Activated CD4-positive, alpha-beta T cell treated with anti-CD3 and anti-CD28 coated beads, Interleukin-2, amount 10 ng/mL, durations not matched to agents 24 days and 14 days (primary cell): ENCODE data around the gene CACNB4. TPM values are rescaled to one million over a fixed set of nuclear protein-coding genes. Genes with fewer than 3 reads are reported as not detected.

ENCODE experiments used
- DNase-seq: peaks from one replicate; pipeline ENCODE4 v3.0.0; 2022
- H3K27ac Mint-ChIP-seq: one replicate; pipeline ENCODE4 v1.8.0; 2022; ENCODE audit warnings: mild to moderate bottlenecking, mixed read lengths
- H3K27me3 Mint-ChIP-seq: one replicate; pipeline ENCODE4 v1.8.0; 2022; ENCODE audit warnings: mixed read lengths
- H3K36me3 Mint-ChIP-seq: one replicate; pipeline ENCODE4 v1.8.0; 2022; ENCODE audit warnings: low read depth, mild to moderate bottlenecking, mixed read lengths
- H3K4me1 Mint-ChIP-seq: one replicate; pipeline ENCODE4 v1.8.0; 2021; ENCODE audit warnings: mixed read lengths
- H3K4me3 Mint-ChIP-seq: one replicate; pipeline ENCODE4 v1.8.0; 2022; ENCODE audit warnings: mild to moderate bottlenecking, moderate library complexity, mixed read lengths
- H3K9me3 Mint-ChIP-seq: one replicate; pipeline ENCODE4 v1.8.0; 2021; ENCODE audit warnings: mixed read lengths
- intact Hi-C: fragments of 100-400 bp; cut with micrococcal nuclease; formaldehyde crosslinking; loops from one replicate; pipeline ENCODE4 v1.15.1; 2023
- total RNA-seq: library from RNA; stranded (reverse); gene quantifications from 2 replicates; pipeline ENCODE4 v1.2.3, GENCODE V29; 2022

CACNB4 gene
- total RNA-seq, 1 donor from 2014 or later: 0.19 TPM

DNA sequence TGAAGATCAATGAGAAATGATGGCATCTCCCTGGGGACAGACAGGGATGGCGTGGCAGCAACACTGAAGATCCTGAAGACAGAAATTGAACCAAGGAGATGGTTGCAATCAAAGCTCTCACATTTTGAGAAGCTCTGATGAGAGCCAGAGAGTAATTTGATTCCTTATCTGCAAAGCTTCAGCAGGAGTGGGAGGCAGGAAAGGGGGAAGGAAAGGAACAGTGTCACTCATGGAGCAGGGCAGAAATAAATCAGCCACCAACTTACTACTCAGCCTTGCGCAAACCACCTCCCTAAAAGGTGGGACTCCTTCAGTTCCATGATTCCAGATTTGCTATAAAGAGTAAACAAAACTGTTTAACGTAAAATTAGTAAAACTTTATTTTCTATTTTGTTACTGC is 119.2 kb downstream of the CACNB4 start:
- peaks cover 6% of the 10 kb centered on the region for H3K4me1 Mint-ChIP-seq
- H3K27me3 Mint-ChIP-seq: peaks cover 2% of the 10 kb centered on the region
- H3K4me3 Mint-ChIP-seq: no peak overlapping the region
- DNase-seq: no peak
- peaks cover 3% of the 10 kb centered on the region for H3K9me3 Mint-ChIP-seq
- no peak overlapping the region for H3K27ac Mint-ChIP-seq
- H3K36me3 Mint-ChIP-seq: peaks cover 1% of the 10 kb centered on the region
- intact Hi-C loops: no loop called here

DNA sequence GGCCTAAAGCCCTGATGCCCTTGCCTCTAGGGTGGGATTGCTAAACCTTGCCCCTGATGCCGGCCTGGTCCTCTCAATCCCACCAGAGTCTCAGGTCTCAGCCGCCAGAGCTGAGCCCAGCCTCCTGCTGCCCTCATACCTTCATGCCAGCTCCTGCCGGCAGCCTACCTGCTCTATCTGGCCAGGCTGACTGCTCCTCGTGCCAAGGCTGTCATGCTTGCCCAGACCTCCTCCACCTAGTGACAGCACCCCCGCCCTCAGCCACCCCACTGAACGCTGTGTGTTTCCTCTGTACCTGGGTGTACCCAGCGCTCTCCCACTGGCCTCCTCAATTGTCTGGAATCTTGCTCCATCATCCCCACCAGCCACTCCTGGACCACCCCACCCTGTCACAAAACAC is 120.1 kb downstream of the CACNB4 start:
- DNase-seq: no peak
- peaks cover 6% of the 10 kb centered on the region for H3K4me1 Mint-ChIP-seq
- peaks cover 3% of the 10 kb centered on the region for H3K9me3 Mint-ChIP-seq
- no peak overlapping the region for H3K4me3 Mint-ChIP-seq
- H3K27ac Mint-ChIP-seq: no peak overlapping the region
- H3K27me3 Mint-ChIP-seq: peaks cover 2% of the 10 kb centered on the region
- intact Hi-C loops: no loop called here
- peaks cover 1% of the 10 kb centered on the region for H3K36me3 Mint-ChIP-seq

DNA sequence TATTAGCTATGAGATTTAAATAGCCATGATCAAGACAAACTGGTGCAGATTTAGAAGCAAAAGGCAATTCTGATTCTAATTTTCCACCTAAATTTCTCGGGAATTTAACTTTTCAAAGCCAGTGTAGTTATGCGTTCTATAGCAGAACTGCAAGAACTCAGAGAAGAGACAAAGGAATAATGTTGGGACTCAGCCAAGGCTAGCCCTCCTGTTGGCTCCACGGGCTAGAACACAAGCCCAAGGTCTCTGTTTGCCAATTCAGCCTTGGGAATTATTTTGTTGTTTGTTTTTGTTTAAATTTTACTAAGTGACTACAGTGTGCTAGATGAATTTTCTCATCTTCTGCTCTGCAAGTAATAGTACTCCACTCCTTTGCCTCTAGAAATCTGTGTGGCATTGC is 121.2 kb downstream of the CACNB4 start:
- Mint-ChIP-seq H3K27me3 (peaks cover 2% of the 10 kb centered on the region), H3K9me3 (peaks cover 3% of the 10 kb centered on the region), H3K36me3 (peaks cover 1% of the 10 kb centered on the region), H3K4me1 (peaks cover 6% of the 10 kb centered on the region), H3K27ac (no peak overlapping the region), H3K4me3 (no peak overlapping the region)
- DNase-seq: no peak
- intact Hi-C loops: no loop called here

DNA sequence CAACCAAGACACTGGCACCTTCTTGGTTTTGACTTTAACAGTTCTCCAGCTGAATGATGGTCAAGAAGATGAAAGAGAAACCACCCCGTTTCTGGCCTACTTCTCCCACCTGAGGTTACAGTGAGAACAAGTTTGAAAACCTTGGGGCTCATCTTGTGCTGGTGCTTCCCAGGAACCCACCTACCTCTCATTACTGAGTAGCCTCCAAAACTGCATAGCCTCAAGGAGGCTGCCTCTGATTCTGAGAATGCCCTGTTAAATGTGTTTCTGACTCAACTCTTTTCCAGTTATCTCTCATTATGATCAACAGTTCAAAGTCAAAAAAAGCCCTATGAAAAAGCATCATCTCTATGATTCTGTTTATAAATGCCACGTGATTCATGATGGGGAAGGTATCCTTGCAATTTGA is 121.9 kb downstream of the CACNB4 start:
- intact Hi-C loops: no loop called here
- Mint-ChIP-seq H3K9me3 (peaks cover 3% of the 10 kb centered on the region), H3K27me3 (peaks cover 2% of the 10 kb centered on the region), H3K27ac (no peak overlapping the region), H3K36me3 (peaks cover 1% of the 10 kb centered on the region), H3K4me1 (peaks cover 6% of the 10 kb centered on the region), H3K4me3 (no peak overlapping the region)
- DNase-seq: no peak

DNA sequence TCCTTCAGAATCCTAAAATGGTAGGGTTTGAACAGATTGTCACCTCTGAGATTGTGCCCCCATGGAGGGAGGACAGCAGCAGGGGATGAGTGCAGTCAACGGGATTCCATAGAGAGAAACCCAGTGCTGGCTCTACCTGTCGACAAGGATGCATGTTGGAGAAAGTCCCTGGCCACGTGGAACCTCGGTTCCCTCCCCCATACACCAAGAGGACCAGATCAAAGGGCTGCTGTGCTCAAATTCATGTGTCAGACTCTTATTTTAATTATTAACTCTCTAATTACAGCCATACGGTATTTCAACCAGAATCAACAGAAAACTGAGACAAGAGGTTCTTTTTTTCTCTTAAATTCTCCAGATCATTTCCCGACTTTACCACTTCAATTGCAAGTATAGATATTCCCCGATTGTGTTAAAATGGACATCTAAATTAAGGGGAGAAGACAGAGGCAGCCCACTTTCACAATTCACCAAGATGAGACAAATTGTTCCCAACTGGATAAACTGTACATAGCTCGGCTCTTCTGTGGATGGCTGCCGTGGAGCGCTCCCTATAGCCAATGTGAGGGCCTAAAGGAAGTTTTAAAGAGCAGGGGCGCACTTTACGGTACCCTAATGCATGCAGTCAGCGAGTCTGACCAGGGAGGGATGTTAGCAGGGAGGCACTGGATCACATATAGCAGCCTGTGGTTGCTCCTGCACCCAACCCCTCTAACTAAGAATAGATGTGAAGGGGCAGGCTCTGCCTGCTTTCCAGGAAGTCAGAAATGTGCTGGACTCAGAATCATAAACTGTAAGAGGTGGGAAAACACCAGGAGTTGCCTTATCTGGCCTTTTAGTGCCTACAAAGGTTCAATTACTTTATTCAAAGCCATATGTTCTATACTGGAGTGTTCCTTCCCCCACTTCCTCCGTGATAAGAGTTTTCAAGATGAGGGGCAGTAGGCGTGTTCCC is 123.1 kb downstream of the CACNB4 start:
- intact Hi-C loops: no loop called here
- Mint-ChIP-seq H3K4me1 (peaks cover 6% of the 10 kb centered on the region), H3K36me3 (peaks cover 1% of the 10 kb centered on the region), H3K4me3 (no peak overlapping the region), H3K27me3 (peaks cover 2% of the 10 kb centered on the region), H3K9me3 (peaks cover 3% of the 10 kb centered on the region), H3K27ac (no peak overlapping the region)
- no peak for DNase-seq

DNA sequence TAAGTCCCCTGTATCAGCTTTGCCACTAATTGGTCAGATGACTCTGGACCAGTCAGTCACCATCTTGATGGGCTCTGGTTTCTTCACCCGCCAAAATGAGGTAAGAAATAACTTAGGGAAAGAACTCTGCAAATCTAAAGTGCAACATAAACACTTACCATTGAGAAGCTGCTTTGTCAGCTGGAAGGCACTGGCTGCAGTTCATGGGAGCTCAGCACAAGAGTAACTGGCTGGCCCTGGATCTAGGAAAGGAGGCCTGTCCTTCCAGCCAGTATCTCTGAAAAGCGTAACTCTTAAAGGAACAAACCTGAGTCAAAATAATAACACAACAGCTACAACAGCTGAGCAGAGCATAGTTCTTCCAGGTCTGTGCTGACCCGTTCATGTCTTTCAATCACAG is 123.9 kb downstream of the CACNB4 start:
- peaks cover 3% of the 10 kb centered on the region for H3K9me3 Mint-ChIP-seq
- H3K4me3 Mint-ChIP-seq: no peak overlapping the region
- H3K4me1 Mint-ChIP-seq: peaks cover 6% of the 10 kb centered on the region
- H3K27ac Mint-ChIP-seq: no peak overlapping the region
- peaks cover 1% of the 10 kb centered on the region for H3K36me3 Mint-ChIP-seq
- H3K27me3 Mint-ChIP-seq: peaks cover 2% of the 10 kb centered on the region
- no peak for DNase-seq
- intact Hi-C loops: no loop called here

DNA sequence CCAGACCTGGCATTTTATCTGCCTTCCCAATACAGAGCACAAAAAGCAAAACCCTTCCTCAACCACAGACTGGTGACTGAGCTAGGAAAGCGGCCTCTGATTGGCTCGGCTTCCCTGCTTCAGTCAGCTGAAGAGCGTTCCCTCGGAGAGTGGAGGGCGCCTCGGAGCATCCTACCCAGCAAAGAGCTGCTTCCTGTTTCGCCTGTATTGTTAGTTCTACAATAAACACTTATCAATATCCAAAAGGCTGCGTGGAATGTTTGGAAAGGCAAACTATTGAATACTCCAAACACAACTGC is 125.0 kb downstream of the CACNB4 start:
- Mint-ChIP-seq H3K27ac (no peak overlapping the region), H3K27me3 (peaks cover under 1% of the 10 kb centered on the region), H3K4me1 (peaks cover 6% of the 10 kb centered on the region), H3K9me3 (peaks cover 1% of the 10 kb centered on the region), H3K36me3 (no peaks in the 10 kb centered on the region), H3K4me3 (no peak overlapping the region)
- intact Hi-C loops: no loop called here
- DNase-seq: no peak

DNA sequence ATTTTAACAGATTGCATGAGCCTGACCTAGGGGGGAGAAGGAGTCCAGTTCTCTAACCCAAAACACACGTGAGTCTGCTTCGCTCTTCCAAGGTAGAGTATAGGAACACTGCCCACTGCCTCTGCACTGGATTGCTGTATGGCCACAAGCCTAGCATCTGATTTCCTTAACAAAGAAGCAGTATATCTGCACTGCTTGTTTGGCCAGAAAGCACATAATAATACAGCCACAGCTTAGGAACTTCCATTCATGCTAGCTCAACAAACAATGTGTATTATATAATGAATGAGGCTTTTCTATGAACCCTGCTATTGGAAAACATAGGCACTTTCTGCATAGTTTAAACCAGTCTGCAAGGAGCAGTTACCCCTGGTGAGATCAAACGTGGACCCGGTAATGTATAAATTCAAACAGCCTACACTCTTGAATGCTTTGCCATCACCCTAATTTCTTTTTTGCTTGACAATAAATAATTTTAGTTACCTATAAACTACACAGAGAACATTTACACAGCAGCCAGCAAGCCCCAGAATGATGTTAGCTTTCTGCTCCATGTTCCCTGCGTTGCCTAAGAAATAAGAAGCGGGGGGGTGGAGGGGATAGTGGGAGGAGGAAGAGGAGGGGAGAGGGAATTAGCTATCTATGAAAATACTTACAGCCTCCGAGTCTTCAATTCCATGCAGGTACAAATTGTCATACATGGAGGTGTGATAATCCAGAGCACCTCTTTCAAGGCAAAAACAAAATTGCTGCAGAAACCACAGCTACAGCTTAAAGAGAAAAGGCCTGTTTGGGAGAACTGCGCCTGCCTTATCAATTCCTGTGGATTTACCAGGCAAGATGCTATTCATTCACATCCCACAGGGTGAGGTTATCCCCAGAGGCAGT is 125.6 kb downstream of the CACNB4 start:
- Mint-ChIP-seq H3K4me3 (no peak overlapping the region), H3K27ac (no peak overlapping the region), H3K36me3 (no peaks in the 10 kb centered on the region), H3K27me3 (peaks cover 2% of the 10 kb centered on the region), H3K4me1 (peaks cover 6% of the 10 kb centered on the region), H3K9me3 (no peaks in the 10 kb centered on the region)
- intact Hi-C loops: no loop called here
- DNase-seq: no peak

DNA sequence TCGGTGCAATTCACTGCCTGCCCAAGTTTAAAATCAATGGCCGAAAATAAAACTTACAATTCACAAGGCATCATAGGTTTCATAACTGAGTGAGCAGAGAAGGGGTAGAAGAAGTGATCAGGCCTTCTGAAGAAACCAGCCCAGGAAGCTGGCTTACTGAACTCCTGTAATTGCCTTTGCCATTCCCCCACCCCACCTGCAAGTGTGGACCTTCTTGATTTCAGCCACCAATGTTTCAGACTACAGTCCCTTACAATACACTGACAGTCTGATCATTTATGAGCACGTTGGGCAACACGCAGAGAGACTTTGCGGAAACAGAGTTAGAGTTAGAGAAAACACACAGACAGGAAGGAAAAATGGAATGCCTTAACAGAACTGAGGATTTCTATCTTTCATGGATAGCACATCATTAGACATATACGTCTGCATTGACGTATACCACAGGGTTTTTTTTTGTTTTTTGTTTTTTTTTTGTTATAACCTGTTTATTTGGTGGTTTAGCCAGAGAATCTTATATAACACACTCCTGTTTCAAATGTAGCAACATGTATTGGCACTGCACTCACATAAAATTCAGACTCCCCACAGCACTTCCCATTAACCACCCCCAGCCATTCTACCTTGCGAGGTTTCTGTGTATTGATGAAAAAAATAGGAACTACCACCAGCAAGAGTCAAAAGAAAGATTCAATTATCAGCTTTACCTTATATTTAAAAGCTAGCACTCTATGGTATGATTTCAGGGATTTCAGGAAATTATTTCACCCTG is 126.4 kb downstream of the CACNB4 start:
- no peaks in the 10 kb centered on the region for H3K9me3 Mint-ChIP-seq
- DNase-seq: no peak
- H3K27me3 Mint-ChIP-seq: peaks cover 2% of the 10 kb centered on the region
- H3K4me1 Mint-ChIP-seq: peaks cover 6% of the 10 kb centered on the region
- H3K27ac Mint-ChIP-seq: no peak overlapping the region
- H3K36me3 Mint-ChIP-seq: no peaks in the 10 kb centered on the region
- no peak overlapping the region for H3K4me3 Mint-ChIP-seq
- intact Hi-C loops: no loop called here

DNA sequence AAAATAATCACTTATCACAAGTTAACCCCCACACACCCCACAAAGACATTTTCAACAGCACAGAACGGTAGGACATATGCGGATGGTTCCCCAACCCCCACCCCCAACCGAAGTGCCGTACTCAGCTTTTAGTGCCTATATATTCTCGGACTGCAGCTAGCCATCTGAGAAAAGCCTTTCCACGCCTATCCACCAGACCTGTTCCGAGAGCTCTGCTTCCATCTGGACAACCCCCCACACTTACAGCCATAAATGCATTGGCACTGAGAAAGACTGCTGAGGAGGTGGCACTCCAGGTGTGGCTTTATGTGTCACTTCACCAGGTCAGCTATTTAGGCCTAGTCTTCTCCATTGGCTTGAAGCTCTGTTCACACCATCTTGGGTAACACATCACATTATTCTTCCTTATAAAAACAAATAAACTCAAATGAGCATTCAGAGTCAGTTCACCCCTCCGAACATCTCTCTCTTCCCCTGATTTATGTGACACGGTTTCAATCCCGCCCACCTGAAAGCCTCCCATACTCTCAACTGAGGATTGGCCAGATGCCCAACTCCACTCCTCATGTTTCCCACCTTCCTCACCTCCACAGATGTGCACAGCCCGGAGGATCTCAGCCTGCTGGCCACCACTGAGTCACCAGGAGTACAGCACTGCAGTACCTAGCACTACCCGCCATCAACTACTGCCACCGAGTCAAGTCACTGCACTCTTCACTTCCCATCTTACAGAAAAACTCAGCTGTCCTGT is 127.4 kb downstream of the CACNB4 start:
- Mint-ChIP-seq H3K36me3 (no peaks in the 10 kb centered on the region), H3K4me1 (no peaks in the 10 kb centered on the region), H3K27ac (no peak overlapping the region), H3K9me3 (no peaks in the 10 kb centered on the region), H3K4me3 (no peak overlapping the region), H3K27me3 (peaks cover 2% of the 10 kb centered on the region)
- intact Hi-C loops: no loop called here
- DNase-seq: no peak

DNA sequence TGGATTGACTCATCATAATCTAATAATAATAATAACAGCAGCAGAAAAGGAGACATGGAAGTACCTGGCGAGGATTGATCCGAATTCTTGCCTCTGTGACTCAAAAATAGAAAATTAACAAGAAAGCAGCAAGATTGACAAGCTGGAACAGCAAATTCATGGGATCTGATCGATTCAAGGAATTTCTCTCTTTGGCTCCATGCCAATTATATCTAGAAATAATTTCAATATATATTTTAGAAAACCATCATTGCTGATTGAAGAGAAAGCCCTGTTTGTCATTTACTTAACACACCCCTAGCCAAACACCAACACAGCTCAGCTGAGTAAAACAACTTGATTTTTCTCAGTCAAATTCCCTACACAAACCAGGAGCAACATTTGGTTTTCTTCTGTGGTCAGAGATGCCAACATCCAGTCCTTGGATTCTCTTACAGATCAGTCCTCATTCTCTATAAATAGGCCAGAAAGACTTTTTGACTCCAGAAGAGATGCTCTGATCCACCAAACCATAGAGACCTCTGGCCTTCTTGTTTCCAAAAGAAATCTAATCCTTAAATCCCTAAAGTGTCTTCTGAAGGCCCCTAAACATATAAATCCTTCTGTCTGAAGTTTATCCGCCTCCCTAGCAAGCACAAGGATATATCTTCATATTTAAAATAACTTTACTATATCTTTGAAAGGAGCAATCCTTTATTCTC is 129.9 kb downstream of the CACNB4 start:
- DNase-seq: no peak
- H3K4me3 Mint-ChIP-seq: no peak overlapping the region
- peaks cover 2% of the 10 kb centered on the region for H3K27me3 Mint-ChIP-seq
- H3K4me1 Mint-ChIP-seq: no peaks in the 10 kb centered on the region
- H3K27ac Mint-ChIP-seq: no peak overlapping the region
- intact Hi-C loops: no loop called here
- H3K9me3 Mint-ChIP-seq: no peaks in the 10 kb centered on the region
- no peaks in the 10 kb centered on the region for H3K36me3 Mint-ChIP-seq

DNA sequence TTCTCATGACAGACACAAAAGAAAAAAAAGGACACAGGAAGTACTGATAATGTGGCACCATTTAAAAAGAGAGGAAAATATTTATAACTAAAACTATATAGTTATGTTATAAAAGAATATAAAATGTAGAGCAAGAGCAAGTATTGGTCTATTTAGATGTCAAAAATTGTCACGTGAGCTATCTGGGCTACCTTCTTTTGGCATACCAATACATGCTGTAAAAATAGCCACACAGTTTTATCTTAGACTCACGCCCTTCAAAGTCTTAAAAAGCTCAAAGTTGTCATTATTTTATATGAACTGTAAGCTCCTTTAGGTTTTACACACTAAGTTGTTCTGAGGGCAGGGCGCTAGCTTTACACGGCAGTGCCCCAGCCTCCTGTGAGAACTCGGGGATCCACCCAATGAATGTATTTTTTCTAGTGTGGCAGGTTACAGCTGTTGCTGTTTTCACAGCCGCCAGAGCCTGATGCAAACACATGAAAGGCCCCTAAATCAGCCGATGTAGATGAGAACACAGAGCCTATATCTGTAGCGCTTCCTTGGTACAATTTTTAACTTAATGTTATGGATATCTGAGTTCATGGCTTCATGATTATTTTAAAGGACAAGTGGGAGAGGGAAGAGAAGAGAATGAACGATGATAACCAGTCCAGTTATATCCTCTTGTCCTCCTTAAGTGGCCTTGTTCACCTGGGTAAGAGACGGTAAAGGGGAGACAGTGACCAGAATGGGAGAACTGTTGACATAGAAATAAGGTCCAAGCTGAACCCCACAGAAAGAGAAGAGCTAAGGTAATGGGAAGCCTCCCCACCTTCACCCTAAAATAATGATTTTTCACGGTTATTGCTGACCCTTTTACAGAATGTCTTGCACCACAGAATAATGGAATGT is 130.8 kb downstream of the CACNB4 start:
- H3K27me3 Mint-ChIP-seq: peaks cover 2% of the 10 kb centered on the region
- H3K27ac Mint-ChIP-seq: no peak overlapping the region
- no peak for DNase-seq
- no peak overlapping the region for H3K4me3 Mint-ChIP-seq
- no peaks in the 10 kb centered on the region for H3K9me3 Mint-ChIP-seq
- intact Hi-C loops: no loop called here
- H3K36me3 Mint-ChIP-seq: no peaks in the 10 kb centered on the region
- H3K4me1 Mint-ChIP-seq: no peaks in the 10 kb centered on the region
